Pancreas (tissue), 10 donors: ENCODE data around the gene MYBPC3. TPM values are rescaled to one million over a fixed set of nuclear protein-coding genes. Genes with fewer than 3 reads are reported as not detected.

ENCODE experiments used
- ATAC-seq, 4 donors: fragments of 200-7000 bp; cut with Tn5 transposase; one replicate each; pipeline versions ENCODE4 v1.8.0 to v1.9.1; 2020; ENCODE audit warnings: mild to moderate bottlenecking in 4 of 4, moderate library complexity in 4 of 4
- DNase-seq, 6 donors: peaks; one replicate each; pipeline ENCODE4 v3.0.0-alpha.2; 2020
- FAIRE-seq: peaks from 2 replicates; lab custom pipeline; 2012; peaks lifted over from hg19 to GRCh38; lab: Jason Lieb, UNC
- H3K27ac ChIP-seq, 4 donors: fragments of 200-600 bp; sonication (generic); 1 replicate in 3 of 4; 2 replicates in 1 of 4; pipeline versions ENCODE4 v1.5.0 to v1.8.0; 2020
- H3K27me3 ChIP-seq, 4 donors: fragments of 200-600 bp; one replicate each; pipeline ENCODE4 v1.8.0; 2021
- H3K36me3 ChIP-seq, 3 donors: fragments of 200-600 bp; sonication (generic) in 1 of 3; one replicate each; pipeline versions ENCODE4 v1.5.0 to v1.8.0; 2020 to 2021
- H3K4me1 ChIP-seq, 3 donors: fragments of 200-600 bp; one replicate each; pipeline ENCODE4 v1.8.0; 2021
- H3K4me3 ChIP-seq, 4 donors: fragments of 200-600 bp; sonication (generic) in 2 of 4; one replicate each; pipeline versions ENCODE4 v1.5.0 to v1.8.0; 2020 to 2021
- H3K9me3 ChIP-seq, 4 donors: fragments of 200-600 bp; one replicate each; pipeline ENCODE4 v1.8.0; 2021
- CTCF ChIP-seq, 4 donors: fragments of 200-600 bp; sonication (generic) in 3 of 4; IDR thresholded peaks; one replicate each; pipeline versions ENCODE4 v1.5.0 to v1.8.0; 2021; ENCODE audit warnings: antibody characterized with exemption in 4 of 4
- WGBS, 2 donors: extraction: QIAGEN DNeasy Blood & Tissue Kit; methylation state at CpG; one replicate each; pipeline ENCODE4 v1.1.7; 2013; 5-methylcytosine and 5-hydroxymethylcytosine counted together
- intact Hi-C, 3 donors: fragments of 100-400 bp; cut with DNase I; formaldehyde crosslinking; loops; one replicate each; pipeline versions ENCODE4 v1.11.1 to v1.14.2; 2022
- polyA plus RNA-seq, 2 donors: library from polyadenylated mRNA; stranded (reverse); fragments of 200-250 nt; gene quantifications; one replicate each; pipeline ENCODE4 v1.2.3, GENCODE V29; 2013
- total RNA-seq, 6 donors: library from RNA; stranded (reverse); fragmentation: NEBNext Ultra II Directional in 4 of 6; extraction: Animal tissue kit (Norgen Biotek cat#: 25700) in 4 of 6; gene quantifications; one replicate each; pipeline versions ENCODE4 v1.2.1 to v1.2.4, GENCODE V29; 2021 to 2023
- donor health status: healthy with polysubstance abuse.
- donor health status: DM: no; HTN: no; CAD: no; lungs with moderate emphysema.
- donor health status: DM: no; HTN: no; CAD: no.
- donor health status: control.
- donor health status: control.
- donor health status: Bipolar disorder and iron deficiency.
- donor health status: DM: yes; HTN: yes; CAD: no.
- donor health status: DM: no; HTN: no; CAD: no.
- donor health status: DM: no; HTN: no; CAD: no.
- donor health status: DM: yes; HTN: yes; CAD: no.

MYBPC3 gene
- total and polyA plus RNA-seq, 8 donors, result 0.06 to 1.0 (median 0.12) TPM; not detected in 2

GRCh38 chr11:47373876-47374719, 21.6 kb upstream of the MYBPC3 start:
- Histone ChIP-seq H3K4me3 (no peak overlapping the region), H3K9me3 (no peaks in the 10 kb centered on the region), H3K27me3 (no peaks in the 10 kb centered on the region), H3K36me3 (no peaks in the 10 kb centered on the region), H3K4me1 (no peaks in the 10 kb centered on the region), H3K27ac (no peak overlapping the region)
- WGBS, 2 donors, result 36 to 43% methylated on average over 19 of the region's 19 CpGs
- ATAC-seq, result peak; percentile 88 to 95 (median 90)
- peak; percentile 83 to 95 (median 91) for TF ChIP-seq CTCF (IDR thresholded peaks at IDR 0.05)
- intact Hi-C loops, result loop anchor here in 1 of 3 donors (10.0 kb wide), 1 partner anchor 71 kb away; the partner anchor contains the start of gene RAPSN
- peak; percentile 68 to 96 (median 82) for DNase-seq
- FAIRE-seq, result no peak

DNA sequence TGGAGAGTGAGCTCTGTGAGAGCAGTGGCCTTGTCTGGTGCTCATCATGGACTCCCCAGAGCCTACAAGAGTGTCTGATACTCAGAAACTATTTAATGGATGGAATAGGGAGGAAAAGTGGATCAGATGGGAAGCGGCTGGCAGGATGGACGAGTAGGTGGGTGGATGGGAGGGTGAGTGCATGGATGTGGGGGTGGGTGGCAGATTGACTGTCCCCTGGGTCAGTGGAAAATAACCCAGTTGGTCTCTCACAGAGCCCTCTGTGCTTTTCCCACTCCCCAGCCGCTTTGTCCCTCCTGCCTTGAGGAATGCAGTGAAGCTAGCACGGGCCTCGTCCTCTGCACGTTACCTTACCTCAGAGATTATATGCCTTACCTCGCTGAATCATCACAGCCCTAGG, 19.9 kb upstream of the MYBPC3 start:
- Histone ChIP-seq H3K36me3 (no peaks in the 10 kb centered on the region), H3K27ac (no peak overlapping the region), H3K4me1 (no peaks in the 10 kb centered on the region), H3K4me3 (no peak overlapping the region), H3K9me3 (no peaks in the 10 kb centered on the region), H3K27me3 (no peaks in the 10 kb centered on the region)
- no peak for TF ChIP-seq CTCF (IDR thresholded peaks at IDR 0.05)
- ATAC-seq, result no peak
- FAIRE-seq, result no peak
- DNase-seq, result no peak
- 58 to 77% methylated on average over 7 of the region's 7 CpGs for WGBS, 2 donors
- intact Hi-C loops, result loop anchor here in 1 of 3 donors (10.0 kb wide), 1 partner anchor 72 kb away; the partner anchor contains the start of gene RAPSN

GRCh38 chr11:47369676-47370075, 17.2 kb upstream of the MYBPC3 start:
- H3K9me3 ChIP-seq, result no peaks in the 10 kb centered on the region
- intact Hi-C loops, result loop anchor here in 1 of 3 donors (10.0 kb wide), 1 partner anchor 75 kb away; the partner anchor contains the start of gene RAPSN
- no peak overlapping the region for H3K27ac ChIP-seq
- DNase-seq (no peak), ATAC-seq (no peak), FAIRE-seq (no peak)
- no peaks in the 10 kb centered on the region for H3K36me3 ChIP-seq
- H3K4me3 ChIP-seq, result no peak overlapping the region
- no peaks in the 10 kb centered on the region for H3K27me3 ChIP-seq
- WGBS, 2 donors, result 47 to 49% methylated on average over 3 of the region's 3 CpGs
- H3K4me1 ChIP-seq, result no peaks in the 10 kb centered on the region
- TF ChIP-seq CTCF (IDR thresholded peaks at IDR 0.05), result no peak

DNA sequence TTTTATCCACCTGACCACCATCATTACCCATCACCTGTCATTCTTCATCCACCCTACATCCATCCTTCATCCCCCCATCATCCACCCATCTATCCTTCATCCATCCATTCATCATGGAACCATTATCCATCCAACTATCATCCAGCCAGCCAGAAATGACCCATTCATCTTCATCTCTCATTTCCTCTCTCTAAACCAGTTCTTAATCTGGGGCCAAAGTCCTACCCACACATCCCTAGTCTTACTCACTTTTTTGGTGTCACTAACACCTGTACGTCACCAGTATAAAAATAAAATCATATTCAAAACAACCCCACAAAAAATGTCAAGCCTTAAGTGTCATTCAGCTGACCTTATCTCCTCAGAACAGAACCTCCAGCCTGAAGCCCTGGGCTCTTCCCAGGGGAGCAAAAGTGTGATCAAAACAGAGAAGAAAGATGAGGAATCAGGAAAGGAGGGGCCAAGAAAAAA, 13.6 kb upstream of the MYBPC3 start:
- WGBS, 2 donors, result 51 to 63% methylated on average over 1 of the region's 1 CpG
- intact Hi-C loops, result no loop called here

More for the DNA sequence above, 13.6 kb upstream of the MYBPC3 start:
- ATAC-seq (no peak), FAIRE-seq (no peak), DNase-seq (no peak)
- Histone ChIP-seq H3K27ac (no peak overlapping the region), H3K4me1 (no peaks in the 10 kb centered on the region), H3K4me3 (no peak overlapping the region), H3K27me3 (no peaks in the 10 kb centered on the region), H3K9me3 (no peaks in the 10 kb centered on the region), H3K36me3 (no peaks in the 10 kb centered on the region)
- TF ChIP-seq CTCF (IDR thresholded peaks at IDR 0.05), result no peak
